CD4-positive, alpha-beta memory T cell (primary cell): ENCODE results near the gene SPPL2C. TPM values are rescaled to one million over a fixed set of nuclear protein-coding genes. Genes with fewer than 3 reads are reported as not detected.
A peak's percentile ranks its signal among the peaks of the same experiment; 100 is the strongest.
"Not testable (repeated sequence)": the region's sequence is repeated elsewhere in the genome, so short reads cannot be mapped to it uniquely, and the experiment has no call there.

Experiments
- CTCF ChIA-PET: fragments of 350-600 bp; sonication (Branson Sonifier 250); formaldehyde crosslinking; loops from one replicate; lab custom pipeline; 2021; ENCODE audit warnings: inconsistent platforms; ENCODE audit not compliant: partially characterized antibody; lab: Charles Lee
- POLR2A ChIA-PET: fragments of 350-600 bp; sonication (Branson Sonifier 250); formaldehyde crosslinking; loops from one replicate; lab custom pipeline; 2021; ENCODE audit not compliant: partially characterized antibody; lab: Charles Lee
- DNase-seq, 5 donors: peaks; one replicate each; pipeline versions ENCODE4 v3.0.0 to v3.0.0-alpha.2; 2020 to 2022; ENCODE audit warnings: mixed read lengths in 1 of 5
- H3K27ac ChIP-seq: one replicate; pipeline ENCODE4 v1.7.0; 2013; ENCODE audit warnings: low read depth, low read length
- H3K27me3 ChIP-seq: 2 replicates; pipeline ENCODE4 v1.7.0; 2013; ENCODE audit warnings: mild to moderate bottlenecking, low read length, moderate library complexity; ENCODE audit not compliant: insufficient read depth
- H3K36me3 ChIP-seq: 2 replicates; pipeline ENCODE4 v1.7.0; 2013; ENCODE audit warnings: mild to moderate bottlenecking, low read length, moderate library complexity; ENCODE audit not compliant: insufficient read depth
- H3K4me1 ChIP-seq: 2 replicates; pipeline ENCODE4 v1.7.0; 2013; ENCODE audit warnings: mild to moderate bottlenecking, low read length, moderate library complexity; ENCODE audit not compliant: insufficient read depth
- H3K4me3 ChIP-seq, 2 donors: one replicate each; pipeline ENCODE4 v1.7.0; 2013; ENCODE audit warnings: low read length in 2 of 2, mild to moderate bottlenecking in 1 of 2
- H3K9me3 ChIP-seq, 2 donors: one replicate each; pipeline ENCODE4 v1.7.0; 2013; ENCODE audit warnings: low read length in 2 of 2, control low read depth in 1 of 2; ENCODE audit not compliant: control insufficient read depth in 1 of 2
- H3K27ac Mint-ChIP-seq, 7 donors: one replicate each; pipeline ENCODE4 v1.8.0; 2020 to 2021; ENCODE audit warnings: mixed read lengths in 7 of 7, mild to moderate bottlenecking in 6 of 7, inconsistent platforms in 3 of 7, moderate library complexity in 3 of 7
- H3K27me3 Mint-ChIP-seq, 2 donors: one replicate each; pipeline ENCODE4 v1.8.0; 2020 to 2021; ENCODE audit warnings: mixed read lengths in 2 of 2
- H3K36me3 Mint-ChIP-seq, 2 donors: one replicate each; pipeline ENCODE4 v1.8.0; 2020 to 2021; ENCODE audit warnings: mixed read lengths in 2 of 2, inconsistent platforms in 1 of 2, mild to moderate bottlenecking in 1 of 2
- H3K4me1 Mint-ChIP-seq, 4 donors: one replicate each; pipeline ENCODE4 v1.8.0; 2020 to 2021; ENCODE audit warnings: mixed read lengths in 4 of 4, mild to moderate bottlenecking in 1 of 4
- H3K4me3 Mint-ChIP-seq, 8 donors: one replicate each; pipeline ENCODE4 v1.8.0; 2020 to 2021; ENCODE audit warnings: mixed read lengths in 8 of 8, mild to moderate bottlenecking in 7 of 8, moderate library complexity in 6 of 8, inconsistent platforms in 3 of 8
- H3K9me3 Mint-ChIP-seq, 8 donors: one replicate each; pipeline ENCODE4 v1.8.0; 2020 to 2021; ENCODE audit warnings: mixed read lengths in 8 of 8, mild to moderate bottlenecking in 5 of 8, inconsistent platforms in 3 of 8, moderate library complexity in 1 of 8
- intact Hi-C: fragments of 100-400 bp; cut with micrococcal nuclease; formaldehyde crosslinking; loops from one replicate; pipeline ENCODE4 v1.15.1; 2023
- polyA plus RNA-seq, 2 donors: library from polyadenylated mRNA; unstranded; fragments of 300-500 nt; fragmentation: Illumina TruSeq; gene quantifications; one replicate each; pipeline ENCODE4 v1.2.3, GENCODE V29; 2021
- total RNA-seq, 2 experiments: library from RNA; stranded (reverse); gene quantifications; one replicate each; pipeline ENCODE4 v1.2.3, GENCODE V29; 2021

Gene SPPL2C
- total and polyA plus RNA-seq, 4 experiments from 2014 or later, result not detected

GRCh38 chr17:45852535-45853297 is 8.0 kb downstream of the SPPL2C start:
- no peaks in the 10 kb centered on the region for H3K27me3 ChIP-seq
- POLR2A ChIA-PET, result no interaction called here

GRCh38 chr17:45854209-45854608 is 9.5 kb downstream of the SPPL2C start:
- Histone ChIP-seq H3K4me1 (peaks cover 4% of the 10 kb centered on the region), H3K27ac (no peak overlapping the region), H3K27me3 (no peaks in the 10 kb centered on the region), H3K36me3 (no peaks in the 10 kb centered on the region), H3K4me3 (no peak overlapping the region), H3K9me3 (no peaks in the 10 kb centered on the region)
- no peak for DNase-seq
- peaks cover 0 to 6% (median 2%) of the 10 kb centered on the region in 4 donors for H3K4me1 Mint-ChIP-seq
- H3K27ac Mint-ChIP-seq, result no peak overlapping the region
- no peak overlapping the region for H3K4me3 Mint-ChIP-seq
- CTCF ChIA-PET, result no interaction called here
- POLR2A ChIA-PET, result no interaction called here
- peaks cover 20 to 35% of the 10 kb centered on the region in 2 donors for H3K27me3 Mint-ChIP-seq
- H3K9me3 Mint-ChIP-seq, result peaks cover 0 to 4% (median 0%) of the 10 kb centered on the region in 8 donors
- H3K36me3 Mint-ChIP-seq, result no peaks in the 10 kb centered on the region
- intact Hi-C loops, result loop anchor here (5.0 kb wide), 1 partner anchor 212 kb away; no protein-coding TSS in a partner anchor

More at GRCh38 chr17:45852535-45853297, 8.0 kb downstream of the SPPL2C start:
- Histone ChIP-seq H3K36me3 (no peaks in the 10 kb centered on the region), H3K9me3 (no peaks in the 10 kb centered on the region), H3K4me1 (peaks cover 4% of the 10 kb centered on the region), H3K4me3 (no peak overlapping the region), H3K27ac (no peak overlapping the region)
- DNase-seq, result peak; percentile 41 to 56 (median 49)
- intact Hi-C loops, result loop anchor here (1.0 to 5.0 kb wide), 2 partner anchors 43 to 210 kb away; no protein-coding TSS in a partner anchor
- peak overlapping the region in 3 of 8 donors; percentile 10 to 68 (median 21) for H3K4me3 Mint-ChIP-seq
- H3K27ac Mint-ChIP-seq, result no peak overlapping the region
- H3K36me3 Mint-ChIP-seq, result no peaks in the 10 kb centered on the region
- H3K4me1 Mint-ChIP-seq, result peaks cover 0 to 6% (median 2%) of the 10 kb centered on the region in 4 donors
- CTCF ChIA-PET, result interaction anchor here (0.8 to 2.6 kb wide), 15 partner anchors 9 to 221 kb away, joined by 3 to 11 read pairs (median 4); no protein-coding TSS in a partner anchor
- peaks cover 16 to 26% of the 10 kb centered on the region in 2 donors for H3K27me3 Mint-ChIP-seq
- peaks cover 0 to 4% (median 0%) of the 10 kb centered on the region in 8 donors for H3K9me3 Mint-ChIP-seq

GRCh38 chr17:45855691-45856336 is 11.1 kb downstream of the SPPL2C start:
- H3K27me3 ChIP-seq, result no peaks in the 10 kb centered on the region
- Mint-ChIP-seq H3K4me1 (peaks cover 0 to 6% (median 2%) of the 10 kb centered on the region in 4 donors), H3K4me3 (no peak overlapping the region), H3K27me3 (peaks cover 26 to 30% of the 10 kb centered on the region in 2 donors), H3K9me3 (peaks cover 0 to 4% (median 0%) of the 10 kb centered on the region in 8 donors), H3K36me3 (no peaks in the 10 kb centered on the region), H3K27ac (no peak overlapping the region)
- POLR2A ChIA-PET, result no interaction called here
- no peak for DNase-seq
- CTCF ChIA-PET, result interaction anchor here (0.8 to 1.3 kb wide), 2 partner anchors 11 to 24 kb away, joined by 3 to 5 read pairs; partner anchors contain the start of gene SPPL2C
- no peak overlapping the region for H3K4me3 ChIP-seq
- H3K27ac ChIP-seq, result no peak overlapping the region
- H3K4me1 ChIP-seq, result peaks cover 4% of the 10 kb centered on the region
- intact Hi-C loops, result no loop called here
- H3K36me3 ChIP-seq, result no peaks in the 10 kb centered on the region
- no peaks in the 10 kb centered on the region for H3K9me3 ChIP-seq

GRCh38 chr17:45857977-45858708 is 13.5 kb downstream of the SPPL2C start:
- Mint-ChIP-seq H3K4me3 (no peak overlapping the region), H3K27ac (no peak overlapping the region), H3K36me3 (no peaks in the 10 kb centered on the region), H3K9me3 (peaks cover 0 to 4% (median 0%) of the 10 kb centered on the region in 8 donors), H3K27me3 (peaks cover 20 to 34% of the 10 kb centered on the region in 2 donors), H3K4me1 (peaks cover 0 to 3% (median 0%) of the 10 kb centered on the region in 4 donors)
- DNase-seq, result no peak
- ChIA-PET CTCF (interaction anchor here (0.8 kb wide), 1 partner anchor 218 kb away, joined by 3 read pairs; no protein-coding TSS in a partner anchor), POLR2A (no interaction called here)
- Histone ChIP-seq H3K4me3 (no peak overlapping the region), H3K4me1 (no peaks in the 10 kb centered on the region), H3K27ac (no peak overlapping the region), H3K27me3 (no peaks in the 10 kb centered on the region), H3K9me3 (no peaks in the 10 kb centered on the region), H3K36me3 (no peaks in the 10 kb centered on the region)
- intact Hi-C loops, result no loop called here

GRCh38 chr17:45861165-45861564 is 16.5 kb downstream of the SPPL2C start:
- Mint-ChIP-seq H3K27ac (no peak overlapping the region), H3K4me3 (no peak overlapping the region), H3K36me3 (no peaks in the 10 kb centered on the region), H3K27me3 (peaks cover 24 to 46% of the 10 kb centered on the region in 2 donors), H3K9me3 (peaks cover 0 to 3% (median 0%) of the 10 kb centered on the region in 8 donors), H3K4me1 (peaks cover 0 to 4% (median 3%) of the 10 kb centered on the region in 4 donors)
- Histone ChIP-seq H3K4me1 (peaks cover 6% of the 10 kb centered on the region), H3K27ac (no peak overlapping the region), H3K4me3 (no peak overlapping the region), H3K27me3 (peaks cover 4% of the 10 kb centered on the region), H3K9me3 (no peaks in the 10 kb centered on the region), H3K36me3 (no peaks in the 10 kb centered on the region)
- POLR2A ChIA-PET, result no interaction called here
- intact Hi-C loops, result no loop called here
- CTCF ChIA-PET, result interaction anchor here (1.4 to 2.7 kb wide), 3 partner anchors 9 to 12 kb away, joined by 3 to 10 read pairs (median 4); no protein-coding TSS in a partner anchor
- no peak for DNase-seq

- H3K36me3 Mint-ChIP-seq, DNase-seq, intact Hi-C loops, H3K4me3 Mint-ChIP-seq, H3K36me3 ChIP-seq, H3K4me3 ChIP-seq, H3K9me3 Mint-ChIP-seq, H3K9me3 ChIP-seq, H3K4me1 ChIP-seq, H3K4me1 Mint-ChIP-seq, H3K27me3 ChIP-seq, POLR2A ChIA-PET, H3K27ac ChIP-seq, H3K27ac Mint-ChIP-seq: not testable (repeated sequence)
- H3K27me3 Mint-ChIP-seq, result peaks cover 23 to 44% of the 10 kb centered on the region in 2 donors
- CTCF ChIA-PET, result interaction anchor here (2.7 kb wide), 1 partner anchor 10 kb away, joined by 10 read pairs; no protein-coding TSS in a partner anchor
Observed at GRCh38 chr17:45862127-45862526, 17.4 kb downstream of the SPPL2C start.
